Osteoblast (primary cell): ENCODE data around the gene CASP4. TPM values are rescaled to one million over a fixed set of nuclear protein-coding genes. Genes with fewer than 3 reads are reported as not detected.

Experiments
- DNase-seq: peaks from one replicate; pipeline ENCODE4 v3.0.0; 2011; ENCODE audit warnings: low spot score, mixed read lengths; ENCODE audit not compliant: insufficient read length; ENCODE audit errors: missing footprints
- H2AFZ ChIP-seq: 2 replicates; pipeline ENCODE4 v1.6.0; 2011; ENCODE audit warnings: mild to moderate bottlenecking, low read length
- H3K27ac ChIP-seq: 2 replicates; pipeline ENCODE4 v1.5.1; 2011; ENCODE audit warnings: mild to moderate bottlenecking, low read depth, low read length, moderate library complexity
- H3K27me3 ChIP-seq: 2 replicates; pipeline ENCODE4 v1.6.0; 2012; ENCODE audit warnings: mild to moderate bottlenecking, control low read depth, inconsistent platforms, low read length, moderate library complexity; ENCODE audit not compliant: insufficient read depth
- H3K36me3 ChIP-seq: 2 replicates; pipeline ENCODE4 v1.5.1; 2011; ENCODE audit warnings: mild to moderate bottlenecking, low read length, control low read depth, moderate library complexity; ENCODE audit not compliant: insufficient read depth
- H3K4me1 ChIP-seq: 2 replicates; pipeline ENCODE4 v1.5.1; 2011; ENCODE audit warnings: mild to moderate bottlenecking, low read length, control low read depth, moderate library complexity; ENCODE audit not compliant: insufficient read depth
- H3K4me2 ChIP-seq: 2 replicates; pipeline ENCODE4 v1.6.0; 2011; ENCODE audit warnings: mild to moderate bottlenecking, low read length; ENCODE audit not compliant: insufficient read depth
- H3K4me3 ChIP-seq: fragments of 200-600 bp; sonication (generic); 3 replicates; pipeline ENCODE4 v1.5.1; 2012; ENCODE audit warnings: mild to moderate bottlenecking, low read length, inconsistent platforms; ENCODE audit not compliant: insufficient read depth
- H3K79me2 ChIP-seq: 2 replicates; pipeline ENCODE4 v1.6.0; 2012; ENCODE audit warnings: mild to moderate bottlenecking, low read length, control low read depth, inconsistent platforms; ENCODE audit not compliant: insufficient read depth
- H3K9me3 ChIP-seq: 2 replicates; pipeline ENCODE4 v1.5.1; 2011; ENCODE audit warnings: low read depth, low read length, control low read depth
- H4K20me1 ChIP-seq: 2 replicates; pipeline ENCODE4 v1.6.0; 2012; ENCODE audit warnings: mild to moderate bottlenecking, low read length, control low read depth; ENCODE audit not compliant: insufficient read depth
- total RNA-seq: library from RNA; depleted of rRNA; stranded (reverse); fragments of >200 nt; gene quantifications from 2 replicates; pipeline ENCODE4 v1.2.3, GENCODE V29; 2012
- TF ChIP-seq, protein P1 (sequence below): IDR thresholded peaks from 2 replicates; pipeline ENCODE4 v1.5.1; 2011; ENCODE audit warnings: mild to moderate bottlenecking, low read depth, low read length, moderate library complexity; ENCODE audit errors: extremely low read depth

Gene CASP4
- total RNA-seq, 1 donor: 152 TPM

GRCh38 chr11:104897891-104898684 is 70.3 kb downstream of the CASP4 start, which contains the start of gene CASP12:
TSS of gene CASP12 (minus strand) at chr11:104898460.
- H2AFZ ChIP-seq: peak within 1 kb of the TSS; percentile 78
- H4K20me1 ChIP-seq: no peaks in the 10 kb centered on the region
- no peaks in the 10 kb centered on the region for H3K79me2 ChIP-seq
- no peaks in the 10 kb centered on the region for H3K9me3 ChIP-seq
- H3K4me2 ChIP-seq: peak within 1 kb of the TSS; percentile 59
- H3K27me3 ChIP-seq: no peaks in the 10 kb centered on the region
- no peak within 1 kb of the TSS for H3K27ac ChIP-seq
- no peak for DNase-seq
- H3K4me1 ChIP-seq: peaks cover 3% of the 10 kb centered on the region
- H3K36me3 ChIP-seq: no peaks in the 10 kb centered on the region
- TF ChIP-seq, protein P1, sequence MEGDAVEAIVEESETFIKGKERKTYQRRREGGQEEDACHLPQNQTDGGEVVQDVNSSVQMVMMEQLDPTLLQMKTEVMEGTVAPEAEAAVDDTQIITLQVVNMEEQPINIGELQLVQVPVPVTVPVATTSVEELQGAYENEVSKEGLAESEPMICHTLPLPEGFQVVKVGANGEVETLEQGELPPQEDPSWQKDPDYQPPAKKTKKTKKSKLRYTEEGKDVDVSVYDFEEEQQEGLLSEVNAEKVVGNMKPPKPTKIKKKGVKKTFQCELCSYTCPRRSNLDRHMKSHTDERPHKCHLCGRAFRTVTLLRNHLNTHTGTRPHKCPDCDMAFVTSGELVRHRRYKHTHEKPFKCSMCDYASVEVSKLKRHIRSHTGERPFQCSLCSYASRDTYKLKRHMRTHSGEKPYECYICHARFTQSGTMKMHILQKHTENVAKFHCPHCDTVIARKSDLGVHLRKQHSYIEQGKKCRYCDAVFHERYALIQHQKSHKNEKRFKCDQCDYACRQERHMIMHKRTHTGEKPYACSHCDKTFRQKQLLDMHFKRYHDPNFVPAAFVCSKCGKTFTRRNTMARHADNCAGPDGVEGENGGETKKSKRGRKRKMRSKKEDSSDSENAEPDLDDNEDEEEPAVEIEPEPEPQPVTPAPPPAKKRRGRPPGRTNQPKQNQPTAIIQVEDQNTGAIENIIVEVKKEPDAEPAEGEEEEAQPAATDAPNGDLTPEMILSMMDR: no peak
- H3K4me3 ChIP-seq: peak within 1 kb of the TSS; percentile 32

DNA sequence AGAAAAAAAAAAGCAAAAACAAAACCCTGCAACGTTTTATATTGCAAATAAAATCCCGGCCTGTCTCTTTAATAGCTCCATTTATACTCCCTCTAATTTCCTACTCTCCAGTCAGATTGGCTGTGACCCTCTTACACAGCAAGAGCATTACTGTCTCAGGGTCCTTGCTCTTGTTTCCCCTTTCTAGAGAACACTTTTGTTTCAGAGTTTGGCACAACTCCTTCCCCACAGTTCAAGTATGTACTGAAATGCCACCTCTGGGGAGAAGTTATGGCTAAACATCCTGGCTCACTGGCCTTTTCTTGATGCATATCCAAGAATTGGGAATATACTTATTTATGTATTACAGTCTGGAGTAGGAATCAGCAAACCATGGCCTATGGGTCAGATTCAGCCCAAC is 72.7 kb downstream of the CASP4 start:
- H3K79me2 ChIP-seq: no peaks in the 10 kb centered on the region
- H3K4me1 ChIP-seq: peaks cover 12% of the 10 kb centered on the region
- no peak overlapping the region for H3K4me2 ChIP-seq
- H3K9me3 ChIP-seq: no peaks in the 10 kb centered on the region
- no peak overlapping the region for H3K27ac ChIP-seq
- TF ChIP-seq, protein P1: no peak
- no peaks in the 10 kb centered on the region for H4K20me1 ChIP-seq
- no peaks in the 10 kb centered on the region for H3K36me3 ChIP-seq
- no peaks in the 10 kb centered on the region for H3K27me3 ChIP-seq
- H2AFZ ChIP-seq: no peak overlapping the region
- DNase-seq: no peak
- no peak overlapping the region for H3K4me3 ChIP-seq

DNA sequence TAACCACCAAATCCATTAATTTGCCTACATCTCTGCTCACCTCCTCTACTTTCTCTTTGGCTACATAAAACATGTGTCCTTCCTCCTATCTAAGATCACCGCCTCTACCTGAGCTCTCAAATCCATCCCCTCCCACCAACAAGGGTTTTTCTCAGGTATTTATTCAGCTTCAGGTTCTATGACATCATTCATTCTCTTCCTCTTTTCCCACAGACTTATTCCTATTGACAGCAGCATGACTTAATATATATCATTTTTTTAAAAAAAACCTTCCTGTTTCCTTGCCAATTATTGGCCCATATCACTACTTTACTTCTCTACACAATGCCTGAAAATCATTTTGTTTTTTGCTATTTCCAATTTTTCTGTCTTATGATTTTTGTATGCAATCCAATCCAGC is 74.5 kb downstream of the CASP4 start:
- no peak overlapping the region for H2AFZ ChIP-seq
- H4K20me1 ChIP-seq: no peaks in the 10 kb centered on the region
- H3K27me3 ChIP-seq: no peaks in the 10 kb centered on the region
- H3K36me3 ChIP-seq: no peaks in the 10 kb centered on the region
- no peak for DNase-seq
- H3K27ac ChIP-seq: no peak overlapping the region
- no peaks in the 10 kb centered on the region for H3K9me3 ChIP-seq
- H3K4me1 ChIP-seq: peaks cover 12% of the 10 kb centered on the region
- no peak overlapping the region for H3K4me2 ChIP-seq
- H3K4me3 ChIP-seq: no peak overlapping the region
- TF ChIP-seq, protein P1: no peak
- no peaks in the 10 kb centered on the region for H3K79me2 ChIP-seq

Other genes starting within 250 kb of the CASP4 start
- gene CASP12, start 70.1 kb downstream of the CASP4 start, total RNA-seq: not detected in 2 replicates
- 0.36 TPM in 1 of 2 replicates, not detected in the other for gene CASP5, start 54.6 kb upstream of the CASP4 start, total RNA-seq
- gene CASP1, start 66.6 kb upstream of the CASP4 start, total RNA-seq: 13.6 and 14.1 TPM in 2 replicates
- 2.9 and 4.1 TPM in 2 replicates for gene CARD16, start 76.8 kb upstream of the CASP4 start, total RNA-seq
- gene CARD18, start 171.2 kb upstream of the CASP4 start, total RNA-seq: not detected in 2 replicates